Immature natural killer cell (primary cell): ENCODE measurements around the gene SEMA6D. TPM values are rescaled to one million over a fixed set of nuclear protein-coding genes. Genes with fewer than 3 reads are reported as not detected.

Experiments used
- DNase-seq, 3 donors: peaks; one replicate each; pipeline ENCODE4 v3.0.0; 2022; ENCODE audit warnings: mixed read lengths in 1 of 3
- H3K27ac Mint-ChIP-seq, 6 donors: one replicate each; pipeline ENCODE4 v1.8.0; 2020; ENCODE audit warnings: mixed read lengths in 6 of 6, mild to moderate bottlenecking in 5 of 6, inconsistent platforms in 4 of 6, moderate library complexity in 3 of 6
- H3K27me3 Mint-ChIP-seq, 3 donors: one replicate each; pipeline ENCODE4 v1.8.0; 2020 to 2021; ENCODE audit warnings: low read depth in 3 of 3, mild to moderate bottlenecking in 3 of 3, mixed read lengths in 3 of 3, moderate library complexity in 3 of 3, inconsistent platforms in 1 of 3
- H3K36me3 Mint-ChIP-seq, 3 donors: one replicate each; pipeline ENCODE4 v1.8.0; 2020; ENCODE audit warnings: mixed read lengths in 3 of 3, inconsistent platforms in 2 of 3, mild to moderate bottlenecking in 2 of 3
- H3K4me1 Mint-ChIP-seq, 2 donors: one replicate each; pipeline ENCODE4 v1.8.0; 2020; ENCODE audit warnings: inconsistent platforms in 2 of 2, mild to moderate bottlenecking in 2 of 2, mixed read lengths in 2 of 2, moderate library complexity in 1 of 2
- H3K4me3 Mint-ChIP-seq, 5 donors: one replicate each; pipeline ENCODE4 v1.8.0; 2020; ENCODE audit warnings: mild to moderate bottlenecking in 5 of 5, mixed read lengths in 5 of 5, inconsistent platforms in 3 of 5, moderate library complexity in 3 of 5
- H3K9me3 Mint-ChIP-seq, 6 donors: one replicate each; pipeline ENCODE4 v1.8.0; 2020; ENCODE audit warnings: mild to moderate bottlenecking in 6 of 6, mixed read lengths in 6 of 6, inconsistent platforms in 4 of 6, moderate library complexity in 3 of 6
- polyA plus RNA-seq, 3 donors: library from polyadenylated mRNA; unstranded; fragments of 300-500 nt; fragmentation: Illumina TruSeq; gene quantifications; one replicate each; pipeline ENCODE4 v1.2.3, GENCODE V29; 2021

SEMA6D gene
- polyA plus RNA-seq, 3 donors from 2014 or later, result not detected

GRCh38 chr15:47791161-47791560, 73.9 kb downstream of the SEMA6D start:
- DNase-seq, result no peak
- Mint-ChIP-seq H3K4me3 (no peak overlapping the region), H3K27me3 (peaks cover 0 to 5% (median 2%) of the 10 kb centered on the region in 3 donors), H3K4me1 (no peaks in the 10 kb centered on the region), H3K36me3 (no peaks in the 10 kb centered on the region), H3K27ac (no peak overlapping the region), H3K9me3 (peaks cover 0 to 12% (median 0%) of the 10 kb centered on the region in 6 donors)

DNA sequence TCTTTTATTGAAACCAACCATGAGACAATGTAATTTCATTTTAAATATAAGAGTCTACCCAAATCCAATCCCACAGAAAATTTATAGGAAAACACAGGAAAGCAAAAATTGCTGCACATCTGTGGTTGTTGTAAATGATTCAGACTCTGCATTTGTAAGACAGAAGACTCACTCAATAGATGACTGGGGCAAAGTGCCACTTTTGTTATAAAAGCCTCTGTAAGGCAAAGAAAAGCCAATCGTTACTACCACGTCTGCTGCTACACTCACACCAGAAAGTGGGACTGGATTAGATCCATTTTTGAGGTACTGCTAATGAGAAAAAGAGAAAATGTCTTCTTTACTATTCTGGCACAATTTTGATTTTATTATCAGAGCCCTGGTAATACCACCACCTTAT, 74.9 kb downstream of the SEMA6D start:
- peaks cover 0 to 2% (median 1%) of the 10 kb centered on the region in 3 donors for H3K27me3 Mint-ChIP-seq
- no peaks in the 10 kb centered on the region for H3K4me1 Mint-ChIP-seq
- no peak for DNase-seq
- no peak overlapping the region for H3K27ac Mint-ChIP-seq
- no peak overlapping the region for H3K4me3 Mint-ChIP-seq
- H3K36me3 Mint-ChIP-seq, result no peaks in the 10 kb centered on the region
- H3K9me3 Mint-ChIP-seq, result peaks cover 0 to 6% (median 0%) of the 10 kb centered on the region in 6 donors

- H3K4me3 Mint-ChIP-seq, result no peak overlapping the region
- no peaks in the 10 kb centered on the region for H3K36me3 Mint-ChIP-seq
- no peaks in the 10 kb centered on the region for H3K27me3 Mint-ChIP-seq
These were observed 77.1 kb downstream of the SEMA6D start for GRCh38 chr15:47794252-47794914.

DNA sequence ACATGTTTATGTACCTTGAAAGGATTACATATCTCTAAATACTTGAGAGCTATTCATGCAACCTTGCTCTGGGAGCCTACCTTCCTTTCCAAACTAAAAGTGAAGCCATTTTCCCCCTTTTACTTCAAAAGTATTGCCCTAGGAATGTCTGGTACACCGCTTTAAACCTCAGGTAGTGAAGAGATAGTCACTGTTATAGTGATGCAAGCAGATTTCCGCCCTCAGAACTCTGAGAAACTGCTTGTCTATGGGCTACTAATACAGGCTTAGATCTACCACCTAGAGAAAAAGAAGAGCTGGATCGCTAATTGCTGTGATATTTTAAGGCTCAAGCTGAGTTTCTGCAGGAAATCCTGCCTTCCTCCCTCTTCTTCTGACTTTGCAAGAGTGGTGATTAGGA, 78.6 kb downstream of the SEMA6D start:
- Mint-ChIP-seq H3K9me3 (peaks cover 0 to 2% (median 0%) of the 10 kb centered on the region in 6 donors), H3K4me3 (no peak overlapping the region), H3K36me3 (no peaks in the 10 kb centered on the region), H3K27ac (no peak overlapping the region), H3K27me3 (no peaks in the 10 kb centered on the region), H3K4me1 (no peaks in the 10 kb centered on the region)
- no peak for DNase-seq

More at GRCh38 chr15:47794252-47794914, 77.1 kb downstream of the SEMA6D start:
- DNase-seq, result no peak
- no peaks in the 10 kb centered on the region for H3K4me1 Mint-ChIP-seq
- no peaks in the 10 kb centered on the region for H3K9me3 Mint-ChIP-seq
- no peak overlapping the region for H3K27ac Mint-ChIP-seq

GRCh38 chr15:47796339-47796738, 79.0 kb downstream of the SEMA6D start:
- no peak overlapping the region for H3K27ac Mint-ChIP-seq

GRCh38 chr15:47796830-47797229, 79.5 kb downstream of the SEMA6D start:
- Mint-ChIP-seq H3K27ac (no peak overlapping the region), H3K4me1 (no peaks in the 10 kb centered on the region), H3K36me3 (no peaks in the 10 kb centered on the region), H3K4me3 (no peak overlapping the region), H3K9me3 (peaks cover 0 to 2% (median 0%) of the 10 kb centered on the region in 6 donors), H3K27me3 (no peaks in the 10 kb centered on the region)
- no peak for DNase-seq

More at GRCh38 chr15:47796339-47796738, 79.0 kb downstream of the SEMA6D start:
- Mint-ChIP-seq H3K27me3 (no peaks in the 10 kb centered on the region), H3K9me3 (peaks cover 0 to 2% (median 0%) of the 10 kb centered on the region in 6 donors), H3K4me3 (no peak overlapping the region), H3K36me3 (no peaks in the 10 kb centered on the region), H3K4me1 (no peaks in the 10 kb centered on the region)
- DNase-seq, result no peak

GRCh38 chr15:47801522-47801921, 84.2 kb downstream of the SEMA6D start:
- no peak overlapping the region for H3K4me3 Mint-ChIP-seq
- H3K4me1 Mint-ChIP-seq, result no peaks in the 10 kb centered on the region
- H3K9me3 Mint-ChIP-seq, result peaks cover 0 to 2% (median 0%) of the 10 kb centered on the region in 6 donors
- no peak overlapping the region for H3K27ac Mint-ChIP-seq
- no peaks in the 10 kb centered on the region for H3K27me3 Mint-ChIP-seq
- no peaks in the 10 kb centered on the region for H3K36me3 Mint-ChIP-seq
- DNase-seq, result no peak

- H3K4me3 Mint-ChIP-seq, result no peak overlapping the region
- no peak for DNase-seq
- H3K27ac Mint-ChIP-seq, result no peak overlapping the region
- H3K4me1 Mint-ChIP-seq, result no peaks in the 10 kb centered on the region
- H3K9me3 Mint-ChIP-seq, result peaks cover 0 to 2% (median 0%) of the 10 kb centered on the region in 6 donors
- H3K27me3 Mint-ChIP-seq, result no peaks in the 10 kb centered on the region
- H3K36me3 Mint-ChIP-seq, result no peaks in the 10 kb centered on the region
These were observed 84.9 kb downstream of the SEMA6D start for GRCh38 chr15:47802216-47802615.

DNA sequence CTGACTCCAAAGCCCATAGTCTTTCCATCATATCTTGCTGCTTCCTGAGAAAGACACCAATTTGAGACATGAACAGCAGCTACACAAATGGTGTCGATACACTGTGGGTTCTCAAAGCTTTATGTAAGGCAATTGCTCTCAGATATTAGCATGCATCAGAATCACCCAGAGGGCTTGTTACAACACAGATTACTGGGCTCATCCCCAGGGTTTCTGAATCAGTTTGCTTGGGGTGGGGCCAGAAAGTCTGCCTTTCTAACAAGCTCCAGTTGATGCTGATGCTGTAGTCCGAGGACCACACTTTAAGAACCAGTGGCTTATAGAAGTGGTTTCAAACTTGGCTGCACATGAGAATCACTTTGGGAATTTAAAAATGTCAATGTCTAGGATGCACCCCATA, 86.5 kb downstream of the SEMA6D start:
- no peaks in the 10 kb centered on the region for H3K27me3 Mint-ChIP-seq
- H3K4me3 Mint-ChIP-seq, result no peak overlapping the region
- H3K9me3 Mint-ChIP-seq, result peaks cover 0 to 3% (median under 1%) of the 10 kb centered on the region in 6 donors
- H3K4me1 Mint-ChIP-seq, result no peaks in the 10 kb centered on the region
- no peak overlapping the region for H3K27ac Mint-ChIP-seq
- H3K36me3 Mint-ChIP-seq, result no peaks in the 10 kb centered on the region
- no peak for DNase-seq

GRCh38 chr15:47804733-47805132, 87.4 kb downstream of the SEMA6D start:
- no peaks in the 10 kb centered on the region for H3K4me1 Mint-ChIP-seq

DNA sequence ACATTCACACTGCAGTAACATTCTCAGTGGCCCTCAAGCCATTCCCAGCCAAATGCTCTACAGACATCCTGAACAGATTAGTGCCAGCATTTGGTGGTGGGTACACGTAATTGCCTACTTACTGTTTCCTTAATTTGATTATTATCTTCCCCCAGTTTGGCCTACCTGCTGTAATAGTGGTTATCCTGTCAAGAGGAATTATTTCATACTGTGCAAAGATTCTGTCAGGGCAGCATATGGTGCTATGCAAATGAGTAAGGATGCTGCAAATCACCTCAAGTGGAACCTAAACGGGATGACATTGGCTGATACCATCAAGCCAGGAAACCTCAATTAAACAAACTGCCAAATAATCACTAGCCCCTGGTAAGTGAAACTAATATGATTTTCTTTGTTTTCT, 88.7 kb downstream of the SEMA6D start:
- Mint-ChIP-seq H3K36me3 (no peaks in the 10 kb centered on the region), H3K27me3 (no peaks in the 10 kb centered on the region), H3K4me1 (peaks cover 0 to 5% of the 10 kb centered on the region in 2 donors), H3K9me3 (peaks cover 0 to 3% (median 0%) of the 10 kb centered on the region in 6 donors), H3K27ac (no peak overlapping the region), H3K4me3 (no peak overlapping the region)
- DNase-seq, result no peak

More at GRCh38 chr15:47804733-47805132, 87.4 kb downstream of the SEMA6D start:
- H3K27me3 Mint-ChIP-seq, result no peaks in the 10 kb centered on the region
- no peaks in the 10 kb centered on the region for H3K36me3 Mint-ChIP-seq
- DNase-seq, result no peak
- peaks cover 0 to 3% (median under 1%) of the 10 kb centered on the region in 6 donors for H3K9me3 Mint-ChIP-seq
- H3K4me3 Mint-ChIP-seq, result no peak overlapping the region
- no peak overlapping the region for H3K27ac Mint-ChIP-seq

GRCh38 chr15:47811172-47811571, 93.9 kb downstream of the SEMA6D start:
- H3K4me3 Mint-ChIP-seq, result no peak overlapping the region
- no peaks in the 10 kb centered on the region for H3K36me3 Mint-ChIP-seq
- peaks cover 0 to 3% (median 0%) of the 10 kb centered on the region in 6 donors for H3K9me3 Mint-ChIP-seq
- peak overlapping the region in 1 of 6 donors; percentile 42 for H3K27ac Mint-ChIP-seq
- H3K4me1 Mint-ChIP-seq, result peaks cover 27 to 40% of the 10 kb centered on the region in 2 donors
- DNase-seq, result no peak
- H3K27me3 Mint-ChIP-seq, result peaks cover 0 to 2% (median 0%) of the 10 kb centered on the region in 3 donors

- peaks cover 0 to 2% (median 0%) of the 10 kb centered on the region in 3 donors for H3K27me3 Mint-ChIP-seq
- peaks cover 27 to 40% of the 10 kb centered on the region in 2 donors for H3K4me1 Mint-ChIP-seq
- peak; percentile 3 to 26 (median 15) for DNase-seq
- peak overlapping the region in 2 of 5 donors; percentile 4 to 17 for H3K4me3 Mint-ChIP-seq
- peaks cover 0 to 3% (median 0%) of the 10 kb centered on the region in 6 donors for H3K9me3 Mint-ChIP-seq
- H3K27ac Mint-ChIP-seq, result peak overlapping the region in 2 of 6 donors; percentile 1 to 3
- no peaks in the 10 kb centered on the region for H3K36me3 Mint-ChIP-seq
These were observed 95.2 kb downstream of the SEMA6D start for GRCh38 chr15:47812470-47812999.

DNA sequence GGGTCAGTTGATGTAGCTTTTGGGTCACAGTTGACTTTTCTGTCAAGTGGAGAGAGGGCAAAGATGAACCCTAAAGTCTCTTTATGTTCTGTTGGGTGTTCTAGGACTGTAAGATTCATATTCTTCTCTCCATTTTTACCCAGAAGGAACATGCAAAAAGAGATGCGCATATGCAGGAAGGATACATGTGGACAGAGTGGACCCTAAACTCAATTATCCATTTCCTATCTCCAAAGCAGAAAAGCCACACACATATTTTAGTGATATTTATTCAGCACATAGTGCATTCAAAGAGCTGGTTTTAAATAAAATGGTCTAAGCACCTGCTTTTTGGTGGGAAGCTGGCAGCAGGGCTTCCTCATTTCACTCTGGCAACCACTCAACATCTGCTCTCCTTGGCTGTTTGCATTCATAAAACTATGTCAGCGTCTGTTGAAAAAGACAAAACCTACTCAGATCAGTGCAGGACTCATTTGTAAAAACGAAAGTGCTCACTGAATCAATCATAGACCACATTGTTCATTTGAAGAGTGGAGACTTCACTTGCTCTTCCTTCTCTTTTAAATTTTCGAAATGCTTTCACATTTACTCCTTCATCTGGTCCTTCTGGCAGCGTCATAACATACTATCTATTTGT, 96.6 kb downstream of the SEMA6D start:
- Mint-ChIP-seq H3K27ac (peak overlapping the region in 1 of 6 donors; percentile 33), H3K9me3 (no peaks in the 10 kb centered on the region), H3K27me3 (peaks cover 0 to 2% (median 0%) of the 10 kb centered on the region in 3 donors), H3K4me1 (peaks cover 27 to 40% of the 10 kb centered on the region in 2 donors), H3K36me3 (no peaks in the 10 kb centered on the region), H3K4me3 (peak overlapping the region in 2 of 5 donors; percentile 8 to 51)
- no peak for DNase-seq
